Uterus (tissue), 4 donors: ENCODE data around the gene NR3C2. TPM values are rescaled to one million over a fixed set of nuclear protein-coding genes. Genes with fewer than 3 reads are reported as not detected.

ENCODE experiments used
- DNase-seq, 2 donors: peaks; one replicate each; pipeline ENCODE4 v3.0.0-alpha.2; 2019 to 2020
- H3K27ac ChIP-seq, 2 donors: fragments of 200-600 bp; sonication (generic); 1 replicate in 1 of 2; 2 replicates in 1 of 2; pipeline ENCODE4 v1.5.1; 2016 to 2018
- H3K27me3 ChIP-seq, 2 donors: fragments of 200-600 bp; sonication (generic); one replicate each; pipeline ENCODE4 v1.5.1; 2018 to 2019; ENCODE audit warnings: control low read depth in 1 of 2
- H3K36me3 ChIP-seq, 2 donors: fragments of 200-600 bp; sonication (generic); one replicate each; pipeline ENCODE4 v1.5.1; 2019; ENCODE audit warnings: control low read depth in 1 of 2
- H3K4me1 ChIP-seq, 2 donors: fragments of 200-600 bp; sonication (generic); one replicate each; pipeline ENCODE4 v1.5.1; 2018 to 2019; ENCODE audit warnings: control low read depth in 1 of 2
- H3K4me3 ChIP-seq, 2 donors: fragments of 200-600 bp; sonication (generic); 1 replicate in 1 of 2; 2 replicates in 1 of 2; pipeline ENCODE4 v1.5.1; 2018 to 2019; ENCODE audit warnings: mild to moderate bottlenecking in 1 of 2
- H3K9me3 ChIP-seq, 2 donors: fragments of 200-600 bp; sonication (generic); one replicate each; pipeline ENCODE4 v1.5.1; 2019; ENCODE audit warnings: control low read depth in 1 of 2
- POLR2A ChIP-seq, 2 donors: fragments of 450-650 bp; IDR thresholded peaks; one replicate each; pipeline ENCODE4 v1.6.1; 2016; ENCODE audit warnings: antibody characterized with exemption in 2 of 2, mild to moderate bottlenecking in 1 of 2, moderate library complexity in 1 of 2
- intact Hi-C: fragments of 100-400 bp; cut with DNase I; formaldehyde crosslinking; loops from one replicate; pipeline ENCODE4 v1.15.1; 2023; ENCODE audit warnings: low total_unique reads
- total RNA-seq, 4 donors: library from RNA; depleted of rRNA in 3 of 4; stranded (reverse); fragments of >200 nt in 3 of 4; gene quantifications; one replicate each; pipeline versions ENCODE4 v1.1.0 to v1.2.4, GENCODE V29; 2014 to 2023
- TF ChIP-seq, protein P1 (sequence below), 4 experiments: fragments of 200-600 bp in 2 of 4; fragments of 450-650 bp in 2 of 4; sonication (generic) in 2 of 4; IDR thresholded peaks; one replicate each; pipeline ENCODE4 v1.5.1; 2016 to 2019; ENCODE audit warnings: antibody characterized with exemption in 4 of 4, mild to moderate bottlenecking in 2 of 4, moderate library complexity in 1 of 4
- donor health status: DM: yes; HTN: yes; CAD: no.

The NR3C2 gene
- total RNA-seq, 4 donors from 2014 or later, result 10.0 to 46.7 (median 12.5) TPM

DNA sequence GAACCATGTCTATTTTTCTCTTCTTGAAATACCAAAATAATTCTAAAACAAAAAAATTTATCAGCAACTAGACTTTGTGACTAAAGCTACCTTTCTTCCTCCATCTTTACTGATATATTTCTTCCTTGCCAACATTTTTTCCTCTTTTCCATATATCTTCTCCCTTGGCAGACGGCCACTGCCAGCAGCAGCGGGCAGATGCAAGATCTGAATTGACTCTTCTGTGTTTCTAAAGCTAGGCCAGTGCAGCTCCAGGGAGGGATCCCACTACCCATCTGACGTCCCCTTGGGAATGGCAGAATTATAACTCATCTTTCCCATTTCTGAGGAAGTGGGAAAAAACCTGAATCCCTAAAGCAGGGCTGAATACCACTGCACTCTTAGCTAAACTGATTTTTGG is 206.4 kb downstream of the NR3C2 start:
- intact Hi-C loops, result no loop called here
- TF ChIP-seq, protein P1, sequence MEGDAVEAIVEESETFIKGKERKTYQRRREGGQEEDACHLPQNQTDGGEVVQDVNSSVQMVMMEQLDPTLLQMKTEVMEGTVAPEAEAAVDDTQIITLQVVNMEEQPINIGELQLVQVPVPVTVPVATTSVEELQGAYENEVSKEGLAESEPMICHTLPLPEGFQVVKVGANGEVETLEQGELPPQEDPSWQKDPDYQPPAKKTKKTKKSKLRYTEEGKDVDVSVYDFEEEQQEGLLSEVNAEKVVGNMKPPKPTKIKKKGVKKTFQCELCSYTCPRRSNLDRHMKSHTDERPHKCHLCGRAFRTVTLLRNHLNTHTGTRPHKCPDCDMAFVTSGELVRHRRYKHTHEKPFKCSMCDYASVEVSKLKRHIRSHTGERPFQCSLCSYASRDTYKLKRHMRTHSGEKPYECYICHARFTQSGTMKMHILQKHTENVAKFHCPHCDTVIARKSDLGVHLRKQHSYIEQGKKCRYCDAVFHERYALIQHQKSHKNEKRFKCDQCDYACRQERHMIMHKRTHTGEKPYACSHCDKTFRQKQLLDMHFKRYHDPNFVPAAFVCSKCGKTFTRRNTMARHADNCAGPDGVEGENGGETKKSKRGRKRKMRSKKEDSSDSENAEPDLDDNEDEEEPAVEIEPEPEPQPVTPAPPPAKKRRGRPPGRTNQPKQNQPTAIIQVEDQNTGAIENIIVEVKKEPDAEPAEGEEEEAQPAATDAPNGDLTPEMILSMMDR (IDR thresholded peaks at IDR 0.05), result no peak
- TF ChIP-seq POLR2A (IDR thresholded peaks at IDR 0.05), result no peak
- Histone ChIP-seq H3K4me1 (no peaks in the 10 kb centered on the region), H3K27me3 (no peaks in the 10 kb centered on the region), H3K4me3 (no peak overlapping the region), H3K9me3 (no peaks in the 10 kb centered on the region), H3K27ac (no peak overlapping the region), H3K36me3 (no peaks in the 10 kb centered on the region)
- no peak for DNase-seq

DNA sequence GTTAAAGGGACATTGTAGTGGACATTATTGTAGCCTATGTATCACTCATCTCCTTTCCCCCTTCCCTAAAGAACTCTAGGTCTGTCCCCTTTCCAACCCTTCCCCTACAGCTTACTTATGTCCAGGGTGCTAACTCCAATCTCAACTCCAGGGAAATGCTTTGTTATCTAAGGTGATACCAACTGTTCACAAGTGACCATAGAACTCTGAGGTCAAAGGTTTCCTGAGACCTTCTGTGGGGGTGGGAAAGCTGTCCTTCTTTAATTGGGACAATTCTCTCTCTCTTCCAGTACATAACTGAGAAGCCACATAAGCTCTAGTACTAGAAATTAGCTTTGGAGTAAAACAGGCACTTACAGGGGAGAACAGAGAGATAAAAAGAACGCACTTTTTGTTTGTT is 212.4 kb downstream of the NR3C2 start:
- no peaks in the 10 kb centered on the region for H3K27me3 ChIP-seq
- H3K27ac ChIP-seq, result no peak overlapping the region
- H3K9me3 ChIP-seq, result no peaks in the 10 kb centered on the region
- intact Hi-C loops, result no loop called here
- no peaks in the 10 kb centered on the region for H3K36me3 ChIP-seq
- H3K4me1 ChIP-seq, result no peaks in the 10 kb centered on the region
- DNase-seq, result no peak
- H3K4me3 ChIP-seq, result no peak overlapping the region
- TF ChIP-seq, protein P1 (IDR thresholded peaks at IDR 0.05), result no peak
- no peak for TF ChIP-seq POLR2A (IDR thresholded peaks at IDR 0.05)

DNA sequence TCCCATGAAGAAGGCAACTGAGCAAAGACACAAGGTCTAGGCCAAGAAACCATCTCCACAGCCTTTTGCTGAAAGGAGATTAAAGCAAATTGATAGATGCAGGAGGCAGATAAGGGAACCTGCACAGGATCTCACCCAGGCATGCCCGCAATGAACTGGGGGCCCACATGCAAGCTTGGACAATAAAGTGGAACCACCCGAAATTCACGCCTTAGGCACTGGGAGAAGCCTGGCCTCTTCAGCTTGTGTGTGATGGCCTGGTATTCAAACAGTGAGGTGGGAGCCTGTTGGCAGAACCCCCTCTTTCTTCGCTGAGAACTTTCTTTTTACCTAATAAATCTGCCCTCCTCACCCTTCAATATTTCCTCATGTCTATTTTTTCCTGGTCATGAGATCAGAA is 213.2 kb downstream of the NR3C2 start:
- TF ChIP-seq, protein P1 (IDR thresholded peaks at IDR 0.05), result no peak
- TF ChIP-seq POLR2A (IDR thresholded peaks at IDR 0.05), result no peak
- intact Hi-C loops, result no loop called here
- DNase-seq, result no peak
- no peaks in the 10 kb centered on the region for H3K27me3 ChIP-seq
- no peaks in the 10 kb centered on the region for H3K9me3 ChIP-seq
- H3K27ac ChIP-seq, result no peak overlapping the region
- H3K4me3 ChIP-seq, result no peak overlapping the region
- H3K36me3 ChIP-seq, result no peaks in the 10 kb centered on the region
- H3K4me1 ChIP-seq, result no peaks in the 10 kb centered on the region

DNA sequence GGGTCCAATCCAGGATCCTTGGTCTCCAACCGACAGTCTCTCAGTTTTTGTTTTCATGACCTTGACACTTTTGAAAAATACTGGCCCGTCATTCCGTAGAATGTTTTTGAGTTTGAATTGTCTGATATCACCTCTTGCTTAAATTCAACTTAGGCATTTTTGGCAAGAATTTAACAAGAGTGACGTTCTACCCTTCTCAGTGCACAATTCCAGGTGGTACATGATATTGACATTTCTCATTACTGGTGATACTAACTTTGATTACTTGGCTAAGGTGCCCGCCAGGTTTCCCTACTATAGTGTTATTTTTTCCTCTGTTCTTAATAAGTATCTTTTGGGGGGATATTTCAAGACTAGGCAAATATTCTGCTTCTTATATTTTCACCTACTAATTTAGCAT is 215.1 kb downstream of the NR3C2 start:
- Histone ChIP-seq H3K4me1 (no peaks in the 10 kb centered on the region), H3K27ac (no peak overlapping the region), H3K36me3 (no peaks in the 10 kb centered on the region), H3K4me3 (no peak overlapping the region), H3K27me3 (no peaks in the 10 kb centered on the region), H3K9me3 (no peaks in the 10 kb centered on the region)
- no peak for DNase-seq
- intact Hi-C loops, result no loop called here
- no peak for TF ChIP-seq POLR2A (IDR thresholded peaks at IDR 0.05)
- TF ChIP-seq, protein P1 (IDR thresholded peaks at IDR 0.05), result no peak

DNA sequence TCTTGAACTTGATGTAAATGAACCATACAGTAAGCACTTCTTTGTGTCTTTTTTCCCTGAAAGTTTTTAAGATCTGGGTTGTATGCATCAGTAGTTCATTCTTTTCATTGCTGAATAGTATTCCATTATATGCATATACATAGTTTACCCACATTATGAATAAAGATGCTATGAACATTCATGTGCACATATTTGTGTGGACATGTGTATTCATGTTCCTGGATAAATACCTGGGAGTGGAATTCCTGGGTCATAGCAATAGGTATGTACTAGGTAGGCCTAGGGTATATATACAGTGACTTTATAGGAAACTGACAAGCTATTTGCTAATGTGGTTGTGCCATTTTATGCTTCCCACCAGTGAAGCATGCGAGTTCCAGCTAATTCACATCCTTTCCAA is 215.9 kb downstream of the NR3C2 start:
- intact Hi-C loops, result no loop called here
- no peak for DNase-seq
- TF ChIP-seq, protein P1 (IDR thresholded peaks at IDR 0.05), result no peak
- TF ChIP-seq POLR2A (IDR thresholded peaks at IDR 0.05), result no peak

More for the DNA sequence above, 215.9 kb downstream of the NR3C2 start:
- H3K27ac ChIP-seq, result no peak overlapping the region
- H3K4me3 ChIP-seq, result no peak overlapping the region
- H3K27me3 ChIP-seq, result no peaks in the 10 kb centered on the region
- H3K36me3 ChIP-seq, result no peaks in the 10 kb centered on the region
- no peaks in the 10 kb centered on the region for H3K9me3 ChIP-seq
- H3K4me1 ChIP-seq, result no peaks in the 10 kb centered on the region
